Thyroid gland (tissue), 4 donors: ENCODE results near the gene EXOC4.

Source experiments
- CTCF ChIP-seq, 6 experiments: fragments of 200-600 bp in 3 of 6; fragments of 450-650 bp in 3 of 6; sonication (generic) in 3 of 6; IDR thresholded peaks; one replicate each; pipeline ENCODE4 v1.5.1; 2016 to 2019; ENCODE audit warnings: antibody characterized with exemption in 6 of 6, mild to moderate bottlenecking in 2 of 6, inconsistent platforms in 1 of 6, moderate library complexity in 1 of 6
- POLR2A ChIP-seq, 2 donors: fragments of 450-650 bp; IDR thresholded peaks; one replicate each; pipeline ENCODE4 v1.6.1; 2017; ENCODE audit warnings: antibody characterized with exemption in 2 of 2, mild to moderate bottlenecking in 2 of 2, moderate library complexity in 1 of 2

GRCh38 chr7:134113655-134114054 is 860.8 kb downstream of the EXOC4 start:
- TF ChIP-seq CTCF (IDR thresholded peaks at IDR 0.05) = no peak
- no peak for TF ChIP-seq POLR2A (IDR thresholded peaks at IDR 0.05)
